Measurements from ENCODE around the gene CDC42BPB. TPM values are rescaled to one million over a fixed set of nuclear protein-coding genes. Genes with fewer than 3 reads are reported as not detected.

Gene CDC42BPB
- total and polyA plus RNA-seq, 2 of the 13 experiments (the other 11 are each of a cell fraction or from before 2014, with no cell fraction given), result 19.7 to 32.3 TPM

DNA sequence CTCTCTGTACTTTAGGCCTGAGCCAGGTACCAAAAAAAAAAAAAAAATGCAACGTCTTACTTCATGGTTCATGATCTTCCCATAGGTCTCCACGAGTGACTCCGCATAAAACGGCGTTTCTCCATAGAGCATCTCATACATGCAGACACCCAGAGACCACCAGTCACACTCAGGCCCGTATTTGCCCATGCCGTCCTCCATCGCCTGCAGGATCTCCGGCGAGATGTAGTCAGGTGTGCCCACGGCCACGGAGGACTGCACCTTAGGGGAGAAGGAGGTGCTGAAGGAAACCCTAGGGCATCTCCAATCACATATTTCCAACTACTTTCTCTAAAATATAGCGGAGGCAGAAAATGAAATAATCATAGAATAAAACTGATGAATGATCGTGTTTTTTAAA lies 73.9 kb downstream of the CDC42BPB start:
- DNase-seq (ENCODE audit: low spot score), result no peak
- in situ Hi-C loops (cut with HindIII; ENCODE audit: extremely low pct_ligation_motif_present, low pct_unique_long_range_greater_than_20kb), result no loop called here
- ChIA-PET POLR2A (no interaction called here), CTCF (ENCODE audit: low intra/inter-chr PET ratio, low total read pairs) (no interaction called here)
- 96% methylated on average over 14 of the region's 14 CpGs for WGBS (ENCODE audit: low lambda C conversion rate)
- no peak overlapping the region for H3K9ac ChIP-seq (ENCODE audit: insufficient read depth, low read depth, low read length)
- H3K4me1 ChIP-seq (ENCODE audit: insufficient read depth, low read length), result no peaks in the 10 kb centered on the region
- H3K27ac ChIP-seq (ENCODE audit: extremely low read length, insufficient read depth, low read length), result no peak overlapping the region
- intact Hi-C loops (cut with micrococcal nuclease; ENCODE audit: unreplicated experiment), result loop anchor here (1.0 kb wide), 1 partner anchor 13 kb away; no protein-coding TSS in a partner anchor
- no peak overlapping the region for H3K4me3 ChIP-seq (replicated peaks in 1 of 3; ENCODE audit: insufficient read depth in 1 of 3, low read depth in 2 of 3, low read length in 3 of 3)
- peaks cover 12 to 51% of the 10 kb centered on the region in 2 experiments; a peak in 4 of 5 replicates for H3K36me3 ChIP-seq (replicated peaks in 1 of 2; ENCODE audit: control insufficient read depth in 1 of 2, insufficient read depth in 2 of 2, low read length in 2 of 2)
- H3K9me3 ChIP-seq (ENCODE audit: low read length), result peaks cover 10% of the 10 kb centered on the region
- no peaks in the 10 kb centered on the region for H4K20me1 ChIP-seq (ENCODE audit: insufficient read depth, low read length)
- H2AFZ ChIP-seq (ENCODE audit: low read length), result no peak overlapping the region
- no peak for ATAC-seq
- no TSS peak for BruUV-seq (replicated peaks)
- no peaks in the 10 kb centered on the region for H3K79me2 ChIP-seq (ENCODE audit: insufficient read depth, low read length)
- FAIRE-seq, result no peak
- H3K27me3 ChIP-seq (ENCODE audit: control insufficient read depth in 1 of 2, insufficient read depth in 2 of 2, low read length in 2 of 2), result no peaks in the 10 kb centered on the region
- no peak overlapping the region for H3K4me2 ChIP-seq (ENCODE audit: low read depth, low read length)
- TF ChIP-seq REL (CRISPR knock-in tag; conservative IDR thresholded peaks at IDR 0.05), result no peak
- TF ChIP-seq ETV5 (CRISPR knock-in tag; IDR thresholded peaks at IDR 0.05; ENCODE audit: borderline replicate concordance), result no peak
- TF ChIP-seq DPF2 (CRISPR knock-in tag; IDR thresholded peaks at IDR 0.05; ENCODE audit: borderline replicate concordance, low read depth), result no peak
- no peak for TF ChIP-seq ZNF234 (CRISPR knock-in tag; conservative IDR thresholded peaks at IDR 0.05)
- TF ChIP-seq POLR2AphosphoS2 (IDR thresholded peaks at IDR 0.05; ENCODE audit: low read depth, low read length), result no peak
- TF ChIP-seq, protein P1, sequence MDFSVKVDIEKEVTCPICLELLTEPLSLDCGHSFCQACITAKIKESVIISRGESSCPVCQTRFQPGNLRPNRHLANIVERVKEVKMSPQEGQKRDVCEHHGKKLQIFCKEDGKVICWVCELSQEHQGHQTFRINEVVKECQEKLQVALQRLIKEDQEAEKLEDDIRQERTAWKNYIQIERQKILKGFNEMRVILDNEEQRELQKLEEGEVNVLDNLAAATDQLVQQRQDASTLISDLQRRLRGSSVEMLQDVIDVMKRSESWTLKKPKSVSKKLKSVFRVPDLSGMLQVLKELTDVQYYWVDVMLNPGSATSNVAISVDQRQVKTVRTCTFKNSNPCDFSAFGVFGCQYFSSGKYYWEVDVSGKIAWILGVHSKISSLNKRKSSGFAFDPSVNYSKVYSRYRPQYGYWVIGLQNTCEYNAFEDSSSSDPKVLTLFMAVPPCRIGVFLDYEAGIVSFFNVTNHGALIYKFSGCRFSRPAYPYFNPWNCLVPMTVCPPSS (IDR thresholded peaks at IDR 0.05), result no peak
- TF ChIP-seq ETV6 (CRISPR knock-in tag; conservative IDR thresholded peaks at IDR 0.05), result no peak
- TF ChIP-seq, protein P2, sequence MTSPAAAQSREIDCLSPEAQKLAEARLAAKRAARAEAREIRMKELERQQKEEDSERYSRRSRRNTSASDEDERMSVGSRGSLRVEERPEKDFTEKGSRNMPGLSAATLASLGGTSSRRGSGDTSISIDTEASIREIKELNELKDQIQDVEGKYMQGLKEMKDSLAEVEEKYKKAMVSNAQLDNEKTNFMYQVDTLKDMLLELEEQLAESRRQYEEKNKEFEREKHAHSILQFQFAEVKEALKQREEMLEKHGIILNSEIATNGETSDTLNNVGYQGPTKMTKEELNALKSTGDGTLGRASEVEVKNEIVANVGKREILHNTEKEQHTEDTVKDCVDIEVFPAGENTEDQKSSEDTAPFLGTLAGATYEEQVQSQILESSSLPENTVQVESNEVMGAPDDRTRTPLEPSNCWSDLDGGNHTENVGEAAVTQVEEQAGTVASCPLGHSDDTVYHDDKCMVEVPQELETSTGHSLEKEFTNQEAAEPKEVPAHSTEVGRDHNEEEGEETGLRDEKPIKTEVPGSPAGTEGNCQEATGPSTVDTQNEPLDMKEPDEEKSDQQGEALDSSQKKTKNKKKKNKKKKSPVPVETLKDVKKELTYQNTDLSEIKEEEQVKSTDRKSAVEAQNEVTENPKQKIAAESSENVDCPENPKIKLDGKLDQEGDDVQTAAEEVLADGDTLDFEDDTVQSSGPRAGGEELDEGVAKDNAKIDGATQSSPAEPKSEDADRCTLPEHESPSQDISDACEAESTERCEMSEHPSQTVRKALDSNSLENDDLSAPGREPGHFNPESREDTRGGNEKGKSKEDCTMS (CRISPR knock-in tag; conservative IDR thresholded peaks at IDR 0.05), result no peak
- TF ChIP-seq SRSF9 (IDR thresholded peaks at IDR 0.05; ENCODE audit: borderline replicate concordance, insufficient read depth, low read depth, low read length, poor library complexity, severe bottlenecking), result no peak
- no peak for TF ChIP-seq ZMYM4 (CRISPR knock-in tag; IDR thresholded peaks at IDR 0.05)
- TF ChIP-seq ELF1 (CRISPR knock-in tag; IDR thresholded peaks at IDR 0.05), result no peak
- no peak for TF ChIP-seq REPIN1 (CRISPR knock-in tag; IDR thresholded peaks at IDR 0.05; ENCODE audit: borderline replicate concordance, low read depth)
- no peak for TF ChIP-seq ZNF101 (CRISPR knock-in tag; IDR thresholded peaks at IDR 0.05; ENCODE audit: borderline replicate concordance, low read depth)
- no peak for TF ChIP-seq ZNF451 (CRISPR knock-in tag; IDR thresholded peaks at IDR 0.05)
- TF ChIP-seq CEBPB (IDR thresholded peaks at IDR 0.05; ENCODE audit: borderline replicate concordance, low read depth, low read length), result no peak
- TF ChIP-seq, protein P3, sequence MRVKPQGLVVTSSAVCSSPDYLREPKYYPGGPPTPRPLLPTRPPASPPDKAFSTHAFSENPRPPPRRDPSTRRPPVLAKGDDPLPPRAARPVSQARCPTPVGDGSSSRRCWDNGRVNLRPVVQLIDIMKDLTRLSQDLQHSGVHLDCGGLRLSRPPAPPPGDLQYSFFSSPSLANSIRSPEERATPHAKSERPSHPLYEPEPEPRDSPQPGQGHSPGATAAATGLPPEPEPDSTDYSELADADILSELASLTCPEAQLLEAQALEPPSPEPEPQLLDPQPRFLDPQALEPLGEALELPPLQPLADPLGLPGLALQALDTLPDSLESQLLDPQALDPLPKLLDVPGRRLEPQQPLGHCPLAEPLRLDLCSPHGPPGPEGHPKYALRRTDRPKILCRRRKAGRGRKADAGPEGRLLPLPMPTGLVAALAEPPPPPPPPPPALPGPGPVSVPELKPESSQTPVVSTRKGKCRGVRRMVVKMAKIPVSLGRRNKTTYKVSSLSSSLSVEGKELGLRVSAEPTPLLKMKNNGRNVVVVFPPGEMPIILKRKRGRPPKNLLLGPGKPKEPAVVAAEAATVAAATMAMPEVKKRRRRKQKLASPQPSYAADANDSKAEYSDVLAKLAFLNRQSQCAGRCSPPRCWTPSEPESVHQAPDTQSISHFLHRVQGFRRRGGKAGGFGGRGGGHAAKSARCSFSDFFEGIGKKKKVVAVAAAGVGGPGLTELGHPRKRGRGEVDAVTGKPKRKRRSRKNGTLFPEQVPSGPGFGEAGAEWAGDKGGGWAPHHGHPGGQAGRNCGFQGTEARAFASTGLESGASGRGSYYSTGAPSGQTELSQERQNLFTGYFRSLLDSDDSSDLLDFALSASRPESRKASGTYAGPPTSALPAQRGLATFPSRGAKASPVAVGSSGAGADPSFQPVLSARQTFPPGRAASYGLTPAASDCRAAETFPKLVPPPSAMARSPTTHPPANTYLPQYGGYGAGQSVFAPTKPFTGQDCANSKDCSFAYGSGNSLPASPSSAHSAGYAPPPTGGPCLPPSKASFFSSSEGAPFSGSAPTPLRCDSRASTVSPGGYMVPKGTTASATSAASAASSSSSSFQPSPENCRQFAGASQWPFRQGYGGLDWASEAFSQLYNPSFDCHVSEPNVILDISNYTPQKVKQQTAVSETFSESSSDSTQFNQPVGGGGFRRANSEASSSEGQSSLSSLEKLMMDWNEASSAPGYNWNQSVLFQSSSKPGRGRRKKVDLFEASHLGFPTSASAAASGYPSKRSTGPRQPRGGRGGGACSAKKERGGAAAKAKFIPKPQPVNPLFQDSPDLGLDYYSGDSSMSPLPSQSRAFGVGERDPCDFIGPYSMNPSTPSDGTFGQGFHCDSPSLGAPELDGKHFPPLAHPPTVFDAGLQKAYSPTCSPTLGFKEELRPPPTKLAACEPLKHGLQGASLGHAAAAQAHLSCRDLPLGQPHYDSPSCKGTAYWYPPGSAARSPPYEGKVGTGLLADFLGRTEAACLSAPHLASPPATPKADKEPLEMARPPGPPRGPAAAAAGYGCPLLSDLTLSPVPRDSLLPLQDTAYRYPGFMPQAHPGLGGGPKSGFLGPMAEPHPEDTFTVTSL (CRISPR knock-in tag; IDR thresholded peaks at IDR 0.05; ENCODE audit: borderline replicate concordance), result no peak
